Inferior parietal cortex (tissue), 1 donor: ENCODE results near the gene KCNS1.
"Not testable (repeated sequence)": the region's sequence is repeated elsewhere in the genome, so short reads cannot be mapped to it uniquely, and the experiment has no call there.

Source experiments
- DNase-seq: peaks from one replicate; pipeline ENCODE4 v3.0.0-alpha.2; 2016; ENCODE audit errors: extremely low spot score

KCNS1 gene, protein sequence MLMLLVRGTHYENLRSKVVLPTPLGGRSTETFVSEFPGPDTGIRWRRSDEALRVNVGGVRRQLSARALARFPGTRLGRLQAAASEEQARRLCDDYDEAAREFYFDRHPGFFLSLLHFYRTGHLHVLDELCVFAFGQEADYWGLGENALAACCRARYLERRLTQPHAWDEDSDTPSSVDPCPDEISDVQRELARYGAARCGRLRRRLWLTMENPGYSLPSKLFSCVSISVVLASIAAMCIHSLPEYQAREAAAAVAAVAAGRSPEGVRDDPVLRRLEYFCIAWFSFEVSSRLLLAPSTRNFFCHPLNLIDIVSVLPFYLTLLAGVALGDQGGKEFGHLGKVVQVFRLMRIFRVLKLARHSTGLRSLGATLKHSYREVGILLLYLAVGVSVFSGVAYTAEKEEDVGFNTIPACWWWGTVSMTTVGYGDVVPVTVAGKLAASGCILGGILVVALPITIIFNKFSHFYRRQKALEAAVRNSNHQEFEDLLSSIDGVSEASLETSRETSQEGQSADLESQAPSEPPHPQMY

GRCh38 chr20:45100563-45101245 lies at the start of gene KCNS1:
TSS of gene KCNS1 (minus strand) at chr20:45101127. CDS start at chr20:45099236, 1,891 bp downstream.
- DNase-seq, result no peak

DNA sequence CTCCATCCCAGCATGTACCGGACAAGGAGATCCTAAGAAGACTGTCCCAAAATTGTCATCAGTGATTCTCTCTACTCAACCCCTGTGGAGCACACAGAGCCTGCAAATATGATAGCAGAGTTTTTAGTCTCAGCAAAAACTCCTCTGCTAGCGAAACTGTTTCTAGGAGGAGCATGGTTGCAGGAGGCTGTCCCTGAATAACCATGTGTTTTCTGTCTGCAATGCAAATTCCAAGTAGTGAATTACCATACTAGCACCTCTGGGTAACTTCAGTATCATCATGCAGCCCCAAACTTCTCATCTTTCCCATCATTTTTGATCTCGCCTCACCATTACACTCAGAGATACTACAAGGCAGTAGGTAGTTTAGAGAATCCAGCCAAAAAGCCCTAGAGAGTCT lies 48.1 kb upstream of the KCNS1 start:
- DNase-seq, result no peak

DNA sequence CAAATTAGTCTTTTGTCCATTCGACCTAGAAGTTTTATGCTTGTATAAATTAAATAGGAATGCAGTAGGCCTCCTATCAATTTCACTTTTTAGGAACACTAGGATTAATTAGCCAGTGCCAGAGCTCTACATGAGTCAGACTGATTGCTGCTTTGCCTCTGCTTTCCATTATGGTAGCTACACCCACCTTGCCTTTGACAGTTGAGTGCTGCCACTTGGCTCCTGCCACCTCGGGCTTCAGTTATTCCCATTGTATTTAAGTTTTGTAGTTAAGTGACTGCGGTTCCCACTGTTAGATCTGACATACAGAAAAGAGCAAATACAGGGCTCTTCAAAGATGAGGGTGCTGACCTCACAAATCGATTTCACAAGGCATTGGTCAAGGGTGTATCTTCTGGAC lies 39.9 kb upstream of the KCNS1 start:
- no peak for DNase-seq

DNA sequence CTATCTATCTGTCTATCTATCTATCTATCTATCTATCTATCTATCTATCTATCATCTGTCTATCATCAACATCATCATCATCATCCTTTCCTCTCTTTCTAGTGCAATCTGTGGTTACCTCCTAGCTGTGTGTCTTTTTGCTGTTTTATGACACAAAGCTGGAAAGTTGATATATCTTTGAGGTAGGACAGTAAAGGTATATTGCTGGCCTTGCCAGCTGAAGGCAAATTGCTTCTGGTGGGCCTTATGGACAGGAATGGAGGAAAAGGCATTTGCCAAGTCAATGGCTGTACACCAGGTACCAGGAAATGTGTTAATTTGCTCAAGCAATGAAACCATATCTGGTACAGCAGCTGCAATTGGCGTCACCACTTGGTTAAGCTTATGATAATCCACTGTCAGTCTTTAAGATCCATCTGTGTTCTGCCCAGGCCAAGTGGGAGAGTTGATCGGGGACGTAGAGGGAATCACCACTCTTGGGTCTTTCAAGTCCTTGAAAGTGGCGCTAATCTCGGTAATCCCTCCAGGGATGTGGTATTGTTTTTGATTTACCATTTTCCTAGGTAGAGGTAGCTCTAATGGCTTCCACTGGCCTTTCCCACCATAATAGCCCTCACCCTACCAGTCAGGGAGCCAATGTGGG lies 38.9 kb upstream of the KCNS1 start:
- DNase-seq, result not testable (repeated sequence)

- no peak for DNase-seq
Observed at GRCh38 chr20:45138561-45139300, 37.8 kb upstream of the KCNS1 start.

DNA sequence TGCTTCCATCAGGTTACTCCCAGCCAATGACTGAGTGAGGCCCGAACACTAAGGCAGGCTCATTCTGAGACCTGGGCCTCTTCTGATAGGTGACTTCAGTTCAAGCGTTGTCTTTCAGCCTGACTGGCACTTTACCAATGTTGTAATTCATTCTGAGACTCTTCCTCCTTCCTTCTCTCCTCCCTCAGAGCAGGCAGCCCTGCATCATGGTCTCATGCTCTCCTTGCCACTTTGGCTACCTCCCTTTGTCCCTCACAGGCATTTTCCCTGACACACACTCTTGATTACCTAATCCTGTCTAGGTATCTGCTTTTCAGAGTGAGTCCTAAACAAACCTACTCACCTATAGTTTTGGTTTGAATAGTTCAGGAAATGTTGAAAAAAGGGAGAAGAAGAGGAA lies 36.0 kb upstream of the KCNS1 start:
- DNase-seq, result no peak

DNA sequence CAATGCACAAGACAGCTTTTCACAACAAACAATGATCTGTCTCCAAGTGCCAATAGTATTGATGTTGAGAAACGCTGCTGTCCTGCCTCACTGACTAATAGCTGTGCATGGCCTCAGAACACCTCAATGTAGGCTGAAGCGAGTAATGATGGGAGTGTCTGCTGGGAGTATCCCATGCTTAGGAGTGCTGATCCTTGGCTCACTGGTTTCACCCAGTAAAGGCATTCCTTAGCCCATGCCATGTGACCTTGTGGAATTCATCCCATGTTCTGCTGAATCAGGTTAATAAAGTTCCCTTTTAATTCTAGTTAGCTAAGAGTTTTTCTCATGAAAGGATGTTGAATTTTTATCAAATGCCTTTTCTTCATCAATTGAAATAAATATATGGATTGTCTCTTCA lies 27.2 kb upstream of the KCNS1 start:
- no peak for DNase-seq

DNA sequence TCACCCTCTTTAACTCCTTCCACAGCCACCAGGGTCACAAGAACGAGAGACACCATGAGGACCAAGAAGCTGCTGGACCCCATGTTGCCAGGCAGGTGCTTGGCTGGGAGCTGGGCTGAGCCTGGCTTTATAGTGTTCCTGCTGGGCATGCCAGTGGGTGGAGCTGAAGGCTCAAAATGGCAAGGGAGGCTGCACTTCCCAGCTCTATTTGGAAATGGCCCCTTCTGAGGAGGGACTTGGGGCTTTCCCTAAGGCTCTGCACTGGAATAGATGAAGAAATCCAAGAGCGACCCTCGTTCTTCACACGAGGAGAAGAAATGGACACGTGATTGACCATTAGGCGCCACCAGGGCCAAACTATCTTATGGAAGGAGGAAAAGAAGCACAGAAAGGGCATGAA lies 23.4 kb upstream of the KCNS1 start, which contains the start of gene WFDC12:
WFDC12 (minus strand) TSS at position 101 of the 400 bp plus-strand sequence; CDS start at position 83, 18 bp downstream.
- no peak for DNase-seq

- DNase-seq, result no peak
Observed at GRCh38 chr20:45121388-45121787, 20.5 kb upstream of the KCNS1 start.

DNA sequence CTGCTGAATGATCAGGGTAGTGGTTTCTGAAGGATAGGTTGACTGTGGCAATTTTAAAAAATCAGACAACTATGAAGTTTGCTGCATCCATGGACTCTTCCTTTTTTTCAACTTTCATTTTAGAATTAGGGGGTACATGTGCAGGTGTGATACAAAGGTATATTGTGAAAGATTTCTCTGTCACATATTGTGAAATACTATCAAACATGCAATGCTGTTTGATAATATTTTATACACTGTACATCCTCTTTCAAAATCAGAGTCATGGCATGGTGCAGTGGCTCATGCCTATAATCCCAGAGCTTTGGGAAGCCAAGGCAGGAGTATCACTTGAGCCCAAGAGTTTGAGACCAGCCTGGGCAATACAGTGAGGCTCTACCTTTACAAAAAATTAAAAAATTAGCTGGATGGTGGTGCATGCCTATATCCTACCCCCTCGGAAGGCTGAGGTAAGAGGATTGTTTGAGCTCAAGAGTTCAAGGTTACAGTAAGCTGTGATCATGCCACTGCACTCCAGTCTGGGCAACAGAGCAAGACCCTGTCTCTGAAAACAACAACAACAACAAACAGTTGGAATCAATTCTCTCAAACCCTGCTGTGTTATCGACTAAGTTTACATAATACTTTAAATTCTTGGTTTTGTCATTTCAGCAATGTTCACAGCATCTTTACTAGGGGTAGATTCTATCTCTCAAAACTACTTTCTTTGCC lies 18.8 kb upstream of the KCNS1 start:
- no peak for DNase-seq

DNA sequence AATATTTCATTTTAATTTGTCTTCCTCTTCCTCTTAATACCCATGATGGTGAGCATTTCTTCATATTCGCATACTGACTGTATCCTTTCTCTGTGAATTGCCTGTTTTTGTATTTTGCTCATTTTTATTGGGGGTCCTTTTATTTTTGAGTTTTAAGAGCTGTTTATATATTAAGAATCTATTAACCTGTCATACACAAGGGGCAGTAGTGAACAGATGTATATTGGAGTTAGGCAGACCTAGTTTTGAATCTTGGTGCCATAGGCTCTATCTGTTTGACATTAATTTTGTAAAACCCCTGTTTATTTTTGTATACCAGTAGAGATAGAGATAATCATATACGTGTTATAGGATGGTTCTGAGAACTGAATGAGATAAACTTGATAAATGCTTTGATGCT lies 17.1 kb upstream of the KCNS1 start:
- DNase-seq, result no peak

- DNase-seq, result no peak
Observed at GRCh38 chr20:45117581-45117980, 16.7 kb upstream of the KCNS1 start.

GRCh38 chr20:45115829-45116228 lies 14.9 kb upstream of the KCNS1 start:
- DNase-seq, result no peak

DNA sequence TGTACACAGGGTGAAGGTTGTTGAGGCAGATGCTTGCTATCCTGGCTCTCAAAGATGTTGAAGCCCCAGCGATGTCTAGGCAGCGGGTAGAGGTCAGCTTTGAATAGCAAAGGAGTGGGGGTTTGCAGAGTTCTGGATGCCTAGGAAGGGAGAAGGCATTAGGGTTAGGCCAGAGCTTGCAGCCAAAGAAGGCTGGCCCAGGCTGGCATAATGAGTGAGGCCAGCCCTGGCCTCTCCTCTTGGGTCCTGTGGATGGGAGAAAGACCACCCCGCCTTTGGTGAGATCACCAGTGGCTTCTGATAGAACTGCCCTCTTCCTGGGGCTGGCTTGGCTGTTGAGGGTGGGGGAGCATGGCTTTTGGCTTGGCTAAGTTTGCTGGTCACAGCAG lies 14.5 kb upstream of the KCNS1 start:
- DNase-seq, result no peak

DNA sequence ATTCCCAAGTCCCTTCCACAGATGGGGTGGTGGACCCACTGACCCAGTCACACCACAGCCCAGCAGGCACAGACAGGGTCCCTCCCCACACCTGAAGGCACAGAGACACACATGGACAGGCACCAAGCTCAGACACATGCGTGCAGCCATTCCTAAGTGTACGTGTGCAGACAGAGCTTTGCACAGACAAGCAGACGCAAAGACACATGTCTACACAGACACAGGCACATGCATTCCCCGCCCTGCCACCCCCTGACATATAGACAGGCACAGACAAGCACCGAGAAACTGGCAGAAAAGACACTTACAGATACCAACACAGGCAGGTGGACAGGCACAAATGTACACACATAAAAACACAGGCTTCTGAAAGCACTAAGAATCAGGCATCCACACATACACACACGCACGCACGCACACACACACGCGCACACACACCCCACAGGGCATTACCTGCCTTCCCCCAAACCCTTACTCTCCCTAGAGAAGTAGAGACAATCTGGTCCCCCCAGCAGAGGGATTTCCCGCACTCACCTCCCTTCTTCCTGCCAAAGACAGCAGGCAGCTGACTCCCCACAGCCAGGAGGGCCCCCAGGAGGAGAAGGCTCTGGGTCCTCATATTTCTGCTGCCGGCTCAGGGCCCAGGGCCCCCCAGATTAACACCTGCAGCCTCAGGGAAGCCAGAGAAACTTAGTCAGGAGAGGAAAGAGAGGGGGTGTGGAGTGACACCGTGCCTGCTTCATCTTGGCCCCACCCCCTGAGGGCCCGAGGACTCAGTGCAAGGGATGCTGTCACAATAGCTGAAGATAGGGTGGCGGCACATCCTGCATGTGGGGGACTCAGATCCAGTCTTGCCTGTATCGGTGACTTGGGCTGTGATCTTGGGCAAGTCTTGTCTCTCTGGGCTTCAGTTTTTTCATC lies 13.8 kb upstream of the KCNS1 start, which contains the start of gene WFDC5:
WFDC5 (minus strand) TSS at position 710 of the 921 bp plus-strand sequence; CDS start at position 619, 91 bp downstream.
- no peak for DNase-seq

GRCh38 chr20:45113865-45114264 lies 12.9 kb upstream of the KCNS1 start:
- no peak for DNase-seq

DNA sequence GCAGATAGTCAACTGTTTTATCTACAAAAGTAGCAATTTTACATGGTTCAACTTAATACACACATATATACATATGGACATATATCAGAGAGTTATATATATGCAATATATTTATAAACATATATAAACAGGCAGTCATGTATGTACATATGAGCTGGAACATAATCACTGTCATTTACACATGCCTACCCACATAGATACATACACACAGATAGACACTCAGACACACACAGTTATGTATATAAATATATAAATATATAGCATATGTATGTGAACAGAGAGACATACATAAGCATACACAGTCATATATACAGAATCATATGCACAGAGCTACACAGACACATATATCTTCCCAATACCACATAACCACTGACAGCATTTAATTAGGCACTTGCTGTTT lies 11.8 kb upstream of the KCNS1 start:
- no peak for DNase-seq

DNA sequence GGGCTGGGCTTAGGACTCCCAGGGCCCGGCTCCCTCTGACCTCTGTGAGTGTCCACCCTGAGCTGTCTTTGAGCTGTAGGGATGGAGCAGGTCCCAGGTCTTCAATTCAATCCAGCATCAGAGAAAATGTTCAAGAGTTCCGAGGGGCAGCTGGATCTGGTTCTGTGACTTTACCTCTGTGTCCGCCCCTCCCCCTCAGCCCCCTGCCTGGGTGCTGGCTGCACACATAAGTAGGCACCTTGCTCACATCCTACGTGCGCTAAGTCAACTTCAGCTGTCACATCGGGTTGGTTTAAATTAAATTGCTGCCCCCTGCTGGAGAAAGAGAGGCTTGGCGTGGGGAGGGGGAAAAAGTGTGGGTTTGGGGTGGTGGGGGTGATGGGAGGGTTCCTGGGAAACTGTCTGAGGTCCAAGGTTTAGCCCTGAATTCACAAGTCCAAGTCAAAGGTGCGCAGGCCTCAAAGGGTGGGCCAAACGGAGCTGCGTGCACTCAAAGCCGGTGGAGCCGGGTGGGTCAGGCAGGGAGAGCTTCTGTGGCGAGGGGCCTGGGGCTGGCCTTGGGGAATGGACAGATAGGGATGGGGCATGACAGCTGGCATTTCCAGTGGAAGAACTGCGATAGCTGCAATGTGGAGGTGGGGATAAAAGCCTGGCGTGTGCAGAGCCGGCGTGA lies 11.0 kb upstream of the KCNS1 start:
- DNase-seq, result no peak

DNA sequence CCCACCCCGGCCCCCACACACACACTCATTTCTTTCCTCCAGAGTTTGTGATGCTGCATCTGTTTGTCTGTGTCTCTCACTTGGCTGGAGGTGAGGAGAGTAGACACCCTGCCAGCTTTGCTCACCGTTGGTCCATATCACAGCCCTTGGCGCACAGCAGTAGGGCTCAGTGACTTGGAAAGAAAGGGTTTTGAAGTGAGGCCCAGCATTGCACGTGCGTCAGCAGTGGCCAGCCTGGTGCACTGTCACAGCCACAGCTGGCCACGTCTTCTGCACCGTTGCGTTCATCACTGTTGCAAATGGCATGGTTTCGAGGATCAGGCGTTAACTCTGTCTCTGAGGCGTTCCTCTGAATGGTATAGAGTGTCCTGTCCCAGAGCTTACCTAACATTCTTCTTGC lies 10.4 kb upstream of the KCNS1 start:
- no peak for DNase-seq
